Neural cell (in vitro differentiated cells): ENCODE data around the gene LRRC72. TPM values are rescaled to one million over a fixed set of nuclear protein-coding genes. Genes with fewer than 3 reads are reported as not detected.

Experiments used
- H2AFZ ChIP-seq: fragments of 200-600, 300-800 bp; sonication (generic), shearing (Covaris generic); 2 replicates; pipeline ENCODE4 v1.6.0; 2014; ENCODE audit warnings: low read depth, mild to moderate bottlenecking, antibody characterized with exemption, low read length, moderate library complexity
- H3F3A ChIP-seq: fragments of 200-600 bp; shearing (Covaris generic); 2 replicates; pipeline ENCODE4 v1.6.1; 2016; ENCODE audit warnings: mild to moderate bottlenecking, moderate library complexity, mixed read lengths, antibody characterized with exemption, low read length; ENCODE audit not compliant: insufficient read depth, poor library complexity, severe bottlenecking
- H3K27ac ChIP-seq: fragments of 200-600, 300-800 bp; sonication (generic), shearing (Covaris generic); 2 replicates; pipeline ENCODE4 v1.5.1; 2014; ENCODE audit warnings: mild to moderate bottlenecking, low read length, moderate library complexity
- H3K27me3 ChIP-seq: fragments of 300-800, 200-600 bp; sonication (generic), shearing (Covaris generic); 2 replicates; pipeline ENCODE4 v1.6.0; 2014; ENCODE audit warnings: mild to moderate bottlenecking, low read depth, low read length, moderate library complexity; ENCODE audit not compliant: insufficient read depth
- H3K36me3 ChIP-seq: fragments of 300-800, 200-600 bp; sonication (generic), shearing (Covaris generic); 2 replicates; pipeline ENCODE4 v1.5.1; 2014; ENCODE audit warnings: mild to moderate bottlenecking, antibody characterized with exemption, low read length, moderate library complexity; ENCODE audit not compliant: insufficient read depth
- H3K4me2 ChIP-seq: fragments of 300-800, 200-600 bp; sonication (generic), shearing (Covaris generic); 2 replicates; pipeline ENCODE4 v1.6.0; 2014; ENCODE audit warnings: mild to moderate bottlenecking, low read length
- H3K4me3 ChIP-seq: fragments of 300-800, 200-600 bp; sonication (generic), shearing (Covaris generic); 2 replicates; pipeline ENCODE4 v1.5.1; 2014; ENCODE audit warnings: mild to moderate bottlenecking, low read length, moderate library complexity
- H3K79me2 ChIP-seq: fragments of 200-600 bp; shearing (Covaris generic); replicated peaks from 2 replicates; pipeline ENCODE4 v1.6.0; 2014; ENCODE audit warnings: mild to moderate bottlenecking, low read length, moderate library complexity; ENCODE audit not compliant: insufficient read depth
- H3K9ac ChIP-seq: fragments of 300-800, 200-600 bp; sonication (generic), shearing (Covaris generic); 2 replicates; pipeline ENCODE4 v1.6.1; 2016; ENCODE audit warnings: mild to moderate bottlenecking, low read length, mixed read lengths
- H3K9me2 ChIP-seq: fragments of 200-600 bp; shearing (Covaris generic); 2 replicates; pipeline ENCODE4 v1.6.1; 2016; ENCODE audit warnings: mild to moderate bottlenecking, low read length, mixed read lengths; ENCODE audit not compliant: insufficient read depth
- H3K9me3 ChIP-seq: fragments of 200-600, 300-800 bp; sonication (generic), shearing (Covaris generic); 2 replicates; pipeline ENCODE4 v1.6.1; 2016; ENCODE audit warnings: mild to moderate bottlenecking, mixed run types, low read length, moderate library complexity, mixed read lengths
- H4K20me1 ChIP-seq: fragments of 200-600 bp; shearing (Covaris generic); 2 replicates; pipeline ENCODE4 v1.6.1; 2016; ENCODE audit warnings: mild to moderate bottlenecking, mixed run types; ENCODE audit not compliant: insufficient read depth
- EP300 ChIP-seq: fragments of 450-650 bp; conservative IDR thresholded peaks from 2 replicates; pipeline ENCODE4 v1.6.1; 2014; ENCODE audit warnings: antibody characterized with exemption, mild to moderate bottlenecking, moderate library complexity; ENCODE audit not compliant: poor library complexity, severe bottlenecking
- EZH2 ChIP-seq: fragments of 200-600, 300-800 bp; shearing (Covaris generic), sonication (generic); IDR thresholded peaks from 2 replicates; pipeline ENCODE4 v1.6.1; 2014; ENCODE audit warnings: antibody characterized with exemption, low read length, borderline replicate concordance, mild to moderate bottlenecking; ENCODE audit not compliant: insufficient read depth, poor library complexity, severe bottlenecking
- MXI1 ChIP-seq: fragments of 450-650 bp; conservative IDR thresholded peaks from 2 replicates; pipeline ENCODE4 v1.6.1; 2014; ENCODE audit warnings: antibody characterized with exemption, mild to moderate bottlenecking; ENCODE audit not compliant: poor library complexity, severe bottlenecking
- POLR2AphosphoS5 ChIP-seq: IDR thresholded peaks from 2 replicates; pipeline ENCODE4 v1.6.1; 2012
- RAD21 ChIP-seq: fragments of 450-650 bp; conservative IDR thresholded peaks from 2 replicates; pipeline ENCODE4 v1.6.1; 2014; ENCODE audit warnings: antibody characterized with exemption, mild to moderate bottlenecking, moderate library complexity
- SMC3 ChIP-seq: fragments of 450-650 bp; conservative IDR thresholded peaks from 2 replicates; pipeline ENCODE4 v1.6.1; 2014; ENCODE audit warnings: antibody characterized with exemption, mild to moderate bottlenecking, moderate library complexity; ENCODE audit not compliant: poor library complexity
- TAF1 ChIP-seq: IDR thresholded peaks from 2 replicates; pipeline ENCODE4 v1.6.1; 2012; ENCODE audit warnings: low read depth
- polyA plus RNA-seq: library from polyadenylated mRNA; depleted of rRNA; stranded (reverse); fragments of >200 nt; gene quantifications from 2 replicates; pipeline ENCODE4 v1.2.3, GENCODE V29; 2014
- TF ChIP-seq, protein P1 (sequence below): fragments of 450-650 bp; IDR thresholded peaks from 2 replicates; pipeline ENCODE4 v1.5.1; 2014; ENCODE audit warnings: antibody characterized with exemption, mild to moderate bottlenecking, moderate library complexity; ENCODE audit not compliant: poor library complexity, severe bottlenecking
- TF ChIP-seq, protein P2 (sequence below): IDR thresholded peaks from 2 replicates; pipeline ENCODE4 v1.6.1; 2012; ENCODE audit warnings: borderline replicate concordance

Gene LRRC72
- polyA plus RNA-seq, 1 donor from 2014 or later, result not detected

DNA sequence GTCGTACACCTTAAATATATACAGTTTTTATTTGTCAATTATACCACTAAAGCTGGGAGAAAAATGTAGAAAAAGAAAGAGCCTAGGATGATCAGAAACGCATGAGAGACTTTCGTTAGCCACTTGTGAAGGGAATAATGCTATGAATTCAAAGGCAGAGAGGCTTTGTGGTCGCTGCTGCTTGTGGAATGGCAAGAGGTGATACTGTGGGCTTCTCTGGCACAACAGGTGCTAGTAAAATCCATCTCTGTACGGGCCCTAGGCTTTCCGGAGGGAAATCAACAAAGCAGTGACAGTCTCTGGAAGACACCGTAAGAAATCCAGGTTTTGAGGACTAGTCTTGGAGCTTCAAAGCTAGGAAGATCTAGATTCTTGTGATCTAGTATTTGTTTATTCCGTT is 52.6 kb downstream of the LRRC72 start:
- Histone ChIP-seq H4K20me1 (no peaks in the 10 kb centered on the region), H3K27me3 (no peaks in the 10 kb centered on the region), H3K9me2 (no peaks in the 10 kb centered on the region), H2AFZ (no peak overlapping the region), H3K79me2 (no peaks in the 10 kb centered on the region), H3K9ac (no peak overlapping the region), H3F3A (no peaks in the 10 kb centered on the region), H3K4me3 (no peak overlapping the region), H3K36me3 (no peaks in the 10 kb centered on the region), H3K4me2 (no peak overlapping the region), H3K27ac (no peak overlapping the region), H3K9me3 (no peaks in the 10 kb centered on the region)
- TF ChIP-seq MXI1, result no peak
- TF ChIP-seq, protein P1, sequence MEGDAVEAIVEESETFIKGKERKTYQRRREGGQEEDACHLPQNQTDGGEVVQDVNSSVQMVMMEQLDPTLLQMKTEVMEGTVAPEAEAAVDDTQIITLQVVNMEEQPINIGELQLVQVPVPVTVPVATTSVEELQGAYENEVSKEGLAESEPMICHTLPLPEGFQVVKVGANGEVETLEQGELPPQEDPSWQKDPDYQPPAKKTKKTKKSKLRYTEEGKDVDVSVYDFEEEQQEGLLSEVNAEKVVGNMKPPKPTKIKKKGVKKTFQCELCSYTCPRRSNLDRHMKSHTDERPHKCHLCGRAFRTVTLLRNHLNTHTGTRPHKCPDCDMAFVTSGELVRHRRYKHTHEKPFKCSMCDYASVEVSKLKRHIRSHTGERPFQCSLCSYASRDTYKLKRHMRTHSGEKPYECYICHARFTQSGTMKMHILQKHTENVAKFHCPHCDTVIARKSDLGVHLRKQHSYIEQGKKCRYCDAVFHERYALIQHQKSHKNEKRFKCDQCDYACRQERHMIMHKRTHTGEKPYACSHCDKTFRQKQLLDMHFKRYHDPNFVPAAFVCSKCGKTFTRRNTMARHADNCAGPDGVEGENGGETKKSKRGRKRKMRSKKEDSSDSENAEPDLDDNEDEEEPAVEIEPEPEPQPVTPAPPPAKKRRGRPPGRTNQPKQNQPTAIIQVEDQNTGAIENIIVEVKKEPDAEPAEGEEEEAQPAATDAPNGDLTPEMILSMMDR, result no peak
- no peak for TF ChIP-seq TAF1
- no peak for TF ChIP-seq POLR2AphosphoS5
- TF ChIP-seq EZH2, result no peak

DNA sequence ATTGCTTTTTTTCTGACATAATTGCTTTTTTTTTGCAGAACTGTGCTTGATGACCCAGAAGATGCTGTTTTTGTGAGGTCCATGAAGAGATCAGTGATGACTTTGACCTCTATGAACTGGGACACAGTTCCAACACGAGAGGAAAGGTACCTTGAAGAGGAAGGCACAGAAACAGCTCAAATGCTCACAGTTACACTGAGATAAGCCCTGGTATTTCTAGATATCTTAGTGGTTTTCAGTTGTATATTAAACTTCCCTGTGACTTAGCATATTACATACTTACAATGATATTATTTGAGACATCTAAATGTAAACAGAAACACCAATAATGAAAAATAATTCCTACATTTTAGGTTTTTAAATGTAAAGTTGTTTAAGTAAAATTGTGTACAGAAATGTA is 54.7 kb downstream of the LRRC72 start:
- H3F3A ChIP-seq, result no peaks in the 10 kb centered on the region
- H2AFZ ChIP-seq, result no peak overlapping the region
- H3K79me2 ChIP-seq, result no peaks in the 10 kb centered on the region
- no peak overlapping the region for H3K4me3 ChIP-seq
- H3K9me3 ChIP-seq, result no peaks in the 10 kb centered on the region
- no peaks in the 10 kb centered on the region for H4K20me1 ChIP-seq
- no peaks in the 10 kb centered on the region for H3K36me3 ChIP-seq
- no peak overlapping the region for H3K4me2 ChIP-seq
- H3K27ac ChIP-seq, result no peak overlapping the region
- no peaks in the 10 kb centered on the region for H3K9me2 ChIP-seq
- TF ChIP-seq EP300, result no peak
- TF ChIP-seq, protein P1, result no peak
- no peak for TF ChIP-seq MXI1
- no peak for TF ChIP-seq SMC3
- TF ChIP-seq TAF1, result no peak
- no peak for TF ChIP-seq EZH2
- TF ChIP-seq POLR2AphosphoS5, result no peak
- TF ChIP-seq, protein P2, sequence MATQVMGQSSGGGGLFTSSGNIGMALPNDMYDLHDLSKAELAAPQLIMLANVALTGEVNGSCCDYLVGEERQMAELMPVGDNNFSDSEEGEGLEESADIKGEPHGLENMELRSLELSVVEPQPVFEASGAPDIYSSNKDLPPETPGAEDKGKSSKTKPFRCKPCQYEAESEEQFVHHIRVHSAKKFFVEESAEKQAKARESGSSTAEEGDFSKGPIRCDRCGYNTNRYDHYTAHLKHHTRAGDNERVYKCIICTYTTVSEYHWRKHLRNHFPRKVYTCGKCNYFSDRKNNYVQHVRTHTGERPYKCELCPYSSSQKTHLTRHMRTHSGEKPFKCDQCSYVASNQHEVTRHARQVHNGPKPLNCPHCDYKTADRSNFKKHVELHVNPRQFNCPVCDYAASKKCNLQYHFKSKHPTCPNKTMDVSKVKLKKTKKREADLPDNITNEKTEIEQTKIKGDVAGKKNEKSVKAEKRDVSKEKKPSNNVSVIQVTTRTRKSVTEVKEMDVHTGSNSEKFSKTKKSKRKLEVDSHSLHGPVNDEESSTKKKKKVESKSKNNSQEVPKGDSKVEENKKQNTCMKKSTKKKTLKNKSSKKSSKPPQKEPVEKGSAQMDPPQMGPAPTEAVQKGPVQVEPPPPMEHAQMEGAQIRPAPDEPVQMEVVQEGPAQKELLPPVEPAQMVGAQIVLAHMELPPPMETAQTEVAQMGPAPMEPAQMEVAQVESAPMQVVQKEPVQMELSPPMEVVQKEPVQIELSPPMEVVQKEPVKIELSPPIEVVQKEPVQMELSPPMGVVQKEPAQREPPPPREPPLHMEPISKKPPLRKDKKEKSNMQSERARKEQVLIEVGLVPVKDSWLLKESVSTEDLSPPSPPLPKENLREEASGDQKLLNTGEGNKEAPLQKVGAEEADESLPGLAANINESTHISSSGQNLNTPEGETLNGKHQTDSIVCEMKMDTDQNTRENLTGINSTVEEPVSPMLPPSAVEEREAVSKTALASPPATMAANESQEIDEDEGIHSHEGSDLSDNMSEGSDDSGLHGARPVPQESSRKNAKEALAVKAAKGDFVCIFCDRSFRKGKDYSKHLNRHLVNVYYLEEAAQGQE, result no peak
- no peak for TF ChIP-seq RAD21
- no peaks in the 10 kb centered on the region for H3K27me3 ChIP-seq
- no peak overlapping the region for H3K9ac ChIP-seq
